GM23338 (cell line): ENCODE data around the gene CLEC7A. TPM values are rescaled to one million over a fixed set of nuclear protein-coding genes. Genes with fewer than 3 reads are reported as not detected.

Experiments used
- ATAC-seq: fragments of 200-7000 bp; cut with Tn5 transposase; 3 replicates; pipeline ENCODE4 v1.9.1; 2020
- DNase-seq: peaks from one replicate; pipeline ENCODE4 v3.0.0-alpha.2; 2015; ENCODE audit warnings: low spot score
- H2AFZ ChIP-seq: fragments of 200-600 bp; sonication (generic); 2 replicates; pipeline ENCODE4 v1.8.0; 2016; ENCODE audit warnings: antibody characterized with exemption, mild to moderate bottlenecking, moderate library complexity
- H3F3A ChIP-seq: fragments of 200-600 bp; sonication (generic); replicated peaks from 2 replicates; pipeline ENCODE4 v1.8.0; 2017; ENCODE audit warnings: antibody characterized with exemption, mixed run types, low read depth
- H3K27ac ChIP-seq: fragments of 200-600 bp; sonication (generic); 2 replicates; pipeline ENCODE4 v1.6.1; 2016; ENCODE audit warnings: low read depth
- H3K27me3 ChIP-seq: fragments of 200-600 bp; sonication (generic); 2 replicates; pipeline ENCODE4 v1.8.0; 2016; ENCODE audit warnings: mild to moderate bottlenecking, mixed run types, moderate library complexity; ENCODE audit not compliant: insufficient read depth
- H3K36me3 ChIP-seq: fragments of 200-600 bp; sonication (generic); 2 replicates; pipeline ENCODE4 v1.8.0; 2016; ENCODE audit warnings: mild to moderate bottlenecking; ENCODE audit not compliant: insufficient read depth
- H3K4me1 ChIP-seq: fragments of 200-600 bp; sonication (generic); 2 replicates; pipeline ENCODE4 v1.8.0; 2016; ENCODE audit warnings: mild to moderate bottlenecking, moderate library complexity; ENCODE audit not compliant: insufficient read depth
- H3K4me2 ChIP-seq: fragments of 200-600 bp; sonication (generic); 2 replicates; pipeline ENCODE4 v1.7.1; 2017; ENCODE audit warnings: mixed run types
- H3K4me3 ChIP-seq: fragments of 200-600 bp; sonication (generic); 2 replicates; pipeline ENCODE4 v1.6.1; 2016; ENCODE audit warnings: mixed run types
- H3K79me2 ChIP-seq: fragments of 200-600 bp; sonication (generic); replicated peaks from 2 replicates; pipeline ENCODE4 v1.8.0; 2017; ENCODE audit warnings: mild to moderate bottlenecking; ENCODE audit not compliant: insufficient read depth
- H3K9me2 ChIP-seq: fragments of 200-600 bp; sonication (generic); 2 replicates; pipeline ENCODE4 v1.8.0; 2017; ENCODE audit not compliant: insufficient read depth
- H4K20me1 ChIP-seq: fragments of 200-600 bp; sonication (generic); replicated peaks from 2 replicates; pipeline ENCODE4 v1.8.0; 2017; ENCODE audit warnings: mild to moderate bottlenecking; ENCODE audit not compliant: insufficient read depth
- H3K27ac Mint-ChIP-seq: 2 replicates; pipeline ENCODE4 v1.8.0; 2020; ENCODE audit warnings: inconsistent platforms, mild to moderate bottlenecking, moderate library complexity, mixed read lengths
- H3K27me3 Mint-ChIP-seq: 3 replicates; pipeline ENCODE4 v1.8.0; 2022; ENCODE audit warnings: low read depth, mild to moderate bottlenecking, moderate library complexity, mixed read lengths, inconsistent platforms; ENCODE audit not compliant: insufficient read depth, poor library complexity
- H3K36me3 Mint-ChIP-seq: 3 replicates; pipeline ENCODE4 v1.8.0; 2021; ENCODE audit warnings: low read depth, mild to moderate bottlenecking, inconsistent platforms, moderate library complexity, mixed read lengths
- H3K4me1 Mint-ChIP-seq: 3 replicates; pipeline ENCODE4 v1.8.0; 2020; ENCODE audit warnings: mild to moderate bottlenecking, inconsistent platforms, mixed read lengths
- H3K4me3 Mint-ChIP-seq: 3 replicates; pipeline ENCODE4 v1.8.0; 2021; ENCODE audit warnings: moderate library complexity, mild to moderate bottlenecking, inconsistent platforms, mixed read lengths
- H3K9me3 Mint-ChIP-seq: 3 replicates; pipeline ENCODE4 v1.8.0; 2020; ENCODE audit warnings: moderate library complexity, mild to moderate bottlenecking, inconsistent platforms, mixed read lengths
- EZH2 ChIP-seq: fragments of 200-600 bp; sonication (generic); IDR thresholded peaks from one replicate; pipeline ENCODE4 v1.8.0; 2017; ENCODE audit warnings: antibody characterized with exemption, mild to moderate bottlenecking, low read depth; ENCODE audit not compliant: unreplicated experiment
- JUNB ChIP-seq: IDR thresholded peaks from one replicate; pipeline ENCODE4 v1.6.1; 2016; ENCODE audit warnings: antibody characterized with exemption; ENCODE audit not compliant: unreplicated experiment
- POLR2AphosphoS5 ChIP-seq: IDR thresholded peaks from 2 replicates; pipeline ENCODE4 v1.6.1; 2016; ENCODE audit warnings: antibody characterized with exemption, low read depth
- ZNF462 ChIP-seq: fragments of 250-450 bp; sonication (Bioruptor Pico); IDR thresholded peaks from 2 replicates; pipeline ENCODE4 v1.5.0; 2020; ENCODE audit warnings: mild to moderate bottlenecking, moderate library complexity
- polyA plus RNA-seq: library from polyadenylated mRNA; unstranded; fragments of >200 nt; fragmentation: Nextera tagmentation; extraction: Ambion mirVana; gene quantifications from 2 replicates; pipeline ENCODE4 v1.2.1, GENCODE V29; 2016
- total RNA-seq: library from RNA; depleted of rRNA; stranded (reverse); fragments of >200 nt; shearing (Covaris generic); gene quantifications from 2 replicates; pipeline ENCODE4 v1.2.3, GENCODE V29; 2014
- TF ChIP-seq, protein P1 (sequence below), 2 experiments: fragments of 200-600 bp in 1 of 2; sonication (generic) in 1 of 2; conservative IDR thresholded peaks; 2 replicates each; pipeline versions ENCODE4 v1.5.1 to v1.6.1; 2016 to 2017; ENCODE audit warnings: antibody characterized with exemption in 2 of 2, low read depth in 2 of 2, mild to moderate bottlenecking in 2 of 2, moderate library complexity in 1 of 2
- TF ChIP-seq, protein P2 (sequence below): IDR thresholded peaks from one replicate; pipeline ENCODE4 v1.6.1; 2018; ENCODE audit warnings: antibody characterized with exemption; ENCODE audit not compliant: unreplicated experiment

CLEC7A gene
- total and polyA plus RNA-seq, 2 experiments from 2014 or later: 0.39 TPM; not detected in 1

- Mint-ChIP-seq H3K36me3 (no peaks in the 10 kb centered on the region; the same call in 2 of the 3 replicates), H3K9me3 (peaks cover 17% of the 10 kb centered on the region), H3K27me3 (peaks cover 4% of the 10 kb centered on the region), H3K4me1 (no peaks in the 10 kb centered on the region), H3K4me3 (no peak overlapping the region), H3K27ac (no peak overlapping the region)
- Histone ChIP-seq H3K4me2 (no peak overlapping the region), H3K4me3 (no peak overlapping the region), H3K36me3 (no peaks in the 10 kb centered on the region), H3K79me2 (no peaks in the 10 kb centered on the region), H3K9me2 (no peaks in the 10 kb centered on the region), H3K4me1 (no peaks in the 10 kb centered on the region), H3F3A (no peaks in the 10 kb centered on the region), H4K20me1 (no peaks in the 10 kb centered on the region), H2AFZ (no peak overlapping the region), H3K27ac (no peak overlapping the region), H3K27me3 (no peaks in the 10 kb centered on the region)
- ATAC-seq: no peak
- no peak for TF ChIP-seq EZH2
- TF ChIP-seq, protein P1, sequence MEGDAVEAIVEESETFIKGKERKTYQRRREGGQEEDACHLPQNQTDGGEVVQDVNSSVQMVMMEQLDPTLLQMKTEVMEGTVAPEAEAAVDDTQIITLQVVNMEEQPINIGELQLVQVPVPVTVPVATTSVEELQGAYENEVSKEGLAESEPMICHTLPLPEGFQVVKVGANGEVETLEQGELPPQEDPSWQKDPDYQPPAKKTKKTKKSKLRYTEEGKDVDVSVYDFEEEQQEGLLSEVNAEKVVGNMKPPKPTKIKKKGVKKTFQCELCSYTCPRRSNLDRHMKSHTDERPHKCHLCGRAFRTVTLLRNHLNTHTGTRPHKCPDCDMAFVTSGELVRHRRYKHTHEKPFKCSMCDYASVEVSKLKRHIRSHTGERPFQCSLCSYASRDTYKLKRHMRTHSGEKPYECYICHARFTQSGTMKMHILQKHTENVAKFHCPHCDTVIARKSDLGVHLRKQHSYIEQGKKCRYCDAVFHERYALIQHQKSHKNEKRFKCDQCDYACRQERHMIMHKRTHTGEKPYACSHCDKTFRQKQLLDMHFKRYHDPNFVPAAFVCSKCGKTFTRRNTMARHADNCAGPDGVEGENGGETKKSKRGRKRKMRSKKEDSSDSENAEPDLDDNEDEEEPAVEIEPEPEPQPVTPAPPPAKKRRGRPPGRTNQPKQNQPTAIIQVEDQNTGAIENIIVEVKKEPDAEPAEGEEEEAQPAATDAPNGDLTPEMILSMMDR (conservative IDR thresholded peaks at IDR 0.05; ENCODE audit: low read depth in 2 of 2): 0 out of 4 replicates have a peak, but pooled peaks of 1 of the 2 experiments have one; percentile 5
- DNase-seq: no peak
Measured at GRCh38 chr12:10111451-10111850, 18.5 kb downstream of the CLEC7A start.

DNA sequence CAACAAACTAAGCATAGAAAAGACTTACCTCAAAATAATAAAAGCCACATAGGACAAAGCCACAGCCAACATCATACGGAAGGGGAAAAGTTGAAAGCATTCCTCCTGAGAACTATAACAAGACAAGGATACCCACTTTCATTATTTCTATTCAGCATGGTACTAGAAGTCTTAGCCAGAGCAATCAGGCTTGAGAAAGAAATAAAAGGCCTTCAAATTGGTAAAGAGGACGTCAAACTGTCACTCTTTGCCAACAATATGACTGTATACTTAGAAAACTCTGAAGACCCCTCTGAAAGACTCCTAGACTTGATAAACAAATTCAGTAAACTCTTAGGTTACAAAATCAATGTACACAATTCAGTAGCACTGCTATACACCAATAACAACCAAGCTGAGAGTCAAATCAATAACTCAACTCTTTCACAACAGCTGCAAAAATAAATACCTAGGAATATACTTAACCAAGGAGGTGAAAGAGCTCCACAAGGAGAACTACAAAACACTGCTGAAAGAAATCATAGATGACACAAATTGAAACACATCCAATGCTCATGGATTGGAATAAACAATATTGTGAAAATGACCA lies 19.6 kb downstream of the CLEC7A start:
- Histone ChIP-seq H3K4me2 (no peak overlapping the region), H3K27me3 (no peaks in the 10 kb centered on the region), H2AFZ (no peak overlapping the region), H4K20me1 (no peaks in the 10 kb centered on the region), H3K4me1 (no peaks in the 10 kb centered on the region), H3K4me3 (no peak overlapping the region), H3K36me3 (no peaks in the 10 kb centered on the region), H3K9me2 (no peaks in the 10 kb centered on the region), H3F3A (no peaks in the 10 kb centered on the region), H3K27ac (no peak overlapping the region), H3K79me2 (no peaks in the 10 kb centered on the region)
- Mint-ChIP-seq H3K27me3 (peaks cover 4% of the 10 kb centered on the region), H3K27ac (no peak overlapping the region), H3K9me3 (peaks cover 17% of the 10 kb centered on the region), H3K4me1 (no peaks in the 10 kb centered on the region), H3K36me3 (no peaks in the 10 kb centered on the region; the same call in 2 of the 3 replicates), H3K4me3 (no peak overlapping the region)
- ATAC-seq (no peak), DNase-seq (no peak)
- TF ChIP-seq, protein P1 (conservative IDR thresholded peaks at IDR 0.05; ENCODE audit: low read depth in 2 of 2): no peak
- TF ChIP-seq ZNF462 (CRISPR knock-in tag): no peak
- TF ChIP-seq, protein P2, sequence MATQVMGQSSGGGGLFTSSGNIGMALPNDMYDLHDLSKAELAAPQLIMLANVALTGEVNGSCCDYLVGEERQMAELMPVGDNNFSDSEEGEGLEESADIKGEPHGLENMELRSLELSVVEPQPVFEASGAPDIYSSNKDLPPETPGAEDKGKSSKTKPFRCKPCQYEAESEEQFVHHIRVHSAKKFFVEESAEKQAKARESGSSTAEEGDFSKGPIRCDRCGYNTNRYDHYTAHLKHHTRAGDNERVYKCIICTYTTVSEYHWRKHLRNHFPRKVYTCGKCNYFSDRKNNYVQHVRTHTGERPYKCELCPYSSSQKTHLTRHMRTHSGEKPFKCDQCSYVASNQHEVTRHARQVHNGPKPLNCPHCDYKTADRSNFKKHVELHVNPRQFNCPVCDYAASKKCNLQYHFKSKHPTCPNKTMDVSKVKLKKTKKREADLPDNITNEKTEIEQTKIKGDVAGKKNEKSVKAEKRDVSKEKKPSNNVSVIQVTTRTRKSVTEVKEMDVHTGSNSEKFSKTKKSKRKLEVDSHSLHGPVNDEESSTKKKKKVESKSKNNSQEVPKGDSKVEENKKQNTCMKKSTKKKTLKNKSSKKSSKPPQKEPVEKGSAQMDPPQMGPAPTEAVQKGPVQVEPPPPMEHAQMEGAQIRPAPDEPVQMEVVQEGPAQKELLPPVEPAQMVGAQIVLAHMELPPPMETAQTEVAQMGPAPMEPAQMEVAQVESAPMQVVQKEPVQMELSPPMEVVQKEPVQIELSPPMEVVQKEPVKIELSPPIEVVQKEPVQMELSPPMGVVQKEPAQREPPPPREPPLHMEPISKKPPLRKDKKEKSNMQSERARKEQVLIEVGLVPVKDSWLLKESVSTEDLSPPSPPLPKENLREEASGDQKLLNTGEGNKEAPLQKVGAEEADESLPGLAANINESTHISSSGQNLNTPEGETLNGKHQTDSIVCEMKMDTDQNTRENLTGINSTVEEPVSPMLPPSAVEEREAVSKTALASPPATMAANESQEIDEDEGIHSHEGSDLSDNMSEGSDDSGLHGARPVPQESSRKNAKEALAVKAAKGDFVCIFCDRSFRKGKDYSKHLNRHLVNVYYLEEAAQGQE: no peak
- no peak for TF ChIP-seq POLR2AphosphoS5
- no peak for TF ChIP-seq JUNB
- TF ChIP-seq EZH2: no peak
